ENCODE data around the gene KPNA4.
"Not testable (repeated sequence)": the region's sequence is repeated elsewhere in the genome, so short reads cannot be mapped to it uniquely, and the experiment has no call there.

The KPNA4 gene

DNA sequence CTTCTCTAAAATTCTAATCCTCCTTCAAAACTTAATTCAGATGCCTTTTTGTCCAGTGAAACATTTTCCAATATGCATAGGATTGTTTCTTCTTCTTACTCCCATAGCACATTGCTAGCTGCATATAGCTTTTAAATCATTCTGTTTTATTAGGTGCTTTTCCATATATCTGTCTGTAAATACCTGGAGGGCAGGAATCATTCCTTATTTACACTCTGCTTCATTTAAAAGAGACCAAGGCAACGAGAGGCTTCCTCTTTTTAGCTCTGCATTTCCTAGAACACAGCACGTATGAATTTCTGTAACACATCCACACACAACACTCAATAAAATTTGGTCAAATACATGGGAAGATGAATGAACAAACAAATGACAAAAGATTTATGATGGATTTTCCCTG lies 43.5 kb upstream of the KPNA4 start:
- TF ChIP-seq, protein P1, sequence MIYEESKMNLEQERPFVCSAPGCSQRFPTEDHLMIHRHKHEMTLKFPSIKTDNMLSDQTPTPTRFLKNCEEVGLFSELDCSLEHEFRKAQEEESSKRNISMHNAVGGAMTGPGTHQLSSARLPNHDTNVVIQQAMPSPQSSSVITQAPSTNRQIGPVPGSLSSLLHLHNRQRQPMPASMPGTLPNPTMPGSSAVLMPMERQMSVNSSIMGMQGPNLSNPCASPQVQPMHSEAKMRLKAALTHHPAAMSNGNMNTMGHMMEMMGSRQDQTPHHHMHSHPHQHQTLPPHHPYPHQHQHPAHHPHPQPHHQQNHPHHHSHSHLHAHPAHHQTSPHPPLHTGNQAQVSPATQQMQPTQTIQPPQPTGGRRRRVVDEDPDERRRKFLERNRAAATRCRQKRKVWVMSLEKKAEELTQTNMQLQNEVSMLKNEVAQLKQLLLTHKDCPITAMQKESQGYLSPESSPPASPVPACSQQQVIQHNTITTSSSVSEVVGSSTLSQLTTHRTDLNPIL (CRISPR knock-in tag; IDR thresholded peaks at IDR 0.05; ENCODE audit: low read depth): no peak
- TF ChIP-seq ZFP30 (CRISPR knock-in tag; IDR thresholded peaks at IDR 0.05) (no peak), ZFP3 (CRISPR knock-in tag; IDR thresholded peaks at IDR 0.05) (no peak), ZNF70 (CRISPR knock-in tag; IDR thresholded peaks at IDR 0.05) (no peak), RARB (CRISPR knock-in tag; IDR thresholded peaks at IDR 0.05) (no peak), ZNF565 (CRISPR knock-in tag; conservative IDR thresholded peaks at IDR 0.05; ENCODE audit: low read depth) (no peak), SNAI2 (CRISPR knock-in tag; IDR thresholded peaks at IDR 0.05) (no peak), ESRRG (CRISPR knock-in tag; IDR thresholded peaks at IDR 0.05) (no peak)
- TF ChIP-seq, protein P2, sequence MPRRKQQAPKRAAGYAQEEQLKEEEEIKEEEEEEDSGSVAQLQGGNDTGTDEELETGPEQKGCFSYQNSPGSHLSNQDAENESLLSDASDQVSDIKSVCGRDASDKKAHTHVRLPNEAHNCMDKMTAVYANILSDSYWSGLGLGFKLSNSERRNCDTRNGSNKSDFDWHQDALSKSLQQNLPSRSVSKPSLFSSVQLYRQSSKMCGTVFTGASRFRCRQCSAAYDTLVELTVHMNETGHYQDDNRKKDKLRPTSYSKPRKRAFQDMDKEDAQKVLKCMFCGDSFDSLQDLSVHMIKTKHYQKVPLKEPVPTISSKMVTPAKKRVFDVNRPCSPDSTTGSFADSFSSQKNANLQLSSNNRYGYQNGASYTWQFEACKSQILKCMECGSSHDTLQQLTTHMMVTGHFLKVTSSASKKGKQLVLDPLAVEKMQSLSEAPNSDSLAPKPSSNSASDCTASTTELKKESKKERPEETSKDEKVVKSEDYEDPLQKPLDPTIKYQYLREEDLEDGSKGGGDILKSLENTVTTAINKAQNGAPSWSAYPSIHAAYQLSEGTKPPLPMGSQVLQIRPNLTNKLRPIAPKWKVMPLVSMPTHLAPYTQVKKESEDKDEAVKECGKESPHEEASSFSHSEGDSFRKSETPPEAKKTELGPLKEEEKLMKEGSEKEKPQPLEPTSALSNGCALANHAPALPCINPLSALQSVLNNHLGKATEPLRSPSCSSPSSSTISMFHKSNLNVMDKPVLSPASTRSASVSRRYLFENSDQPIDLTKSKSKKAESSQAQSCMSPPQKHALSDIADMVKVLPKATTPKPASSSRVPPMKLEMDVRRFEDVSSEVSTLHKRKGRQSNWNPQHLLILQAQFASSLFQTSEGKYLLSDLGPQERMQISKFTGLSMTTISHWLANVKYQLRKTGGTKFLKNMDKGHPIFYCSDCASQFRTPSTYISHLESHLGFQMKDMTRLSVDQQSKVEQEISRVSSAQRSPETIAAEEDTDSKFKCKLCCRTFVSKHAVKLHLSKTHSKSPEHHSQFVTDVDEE (CRISPR knock-in tag; IDR thresholded peaks at IDR 0.05): no peak
- TF ChIP-seq, protein P3, sequence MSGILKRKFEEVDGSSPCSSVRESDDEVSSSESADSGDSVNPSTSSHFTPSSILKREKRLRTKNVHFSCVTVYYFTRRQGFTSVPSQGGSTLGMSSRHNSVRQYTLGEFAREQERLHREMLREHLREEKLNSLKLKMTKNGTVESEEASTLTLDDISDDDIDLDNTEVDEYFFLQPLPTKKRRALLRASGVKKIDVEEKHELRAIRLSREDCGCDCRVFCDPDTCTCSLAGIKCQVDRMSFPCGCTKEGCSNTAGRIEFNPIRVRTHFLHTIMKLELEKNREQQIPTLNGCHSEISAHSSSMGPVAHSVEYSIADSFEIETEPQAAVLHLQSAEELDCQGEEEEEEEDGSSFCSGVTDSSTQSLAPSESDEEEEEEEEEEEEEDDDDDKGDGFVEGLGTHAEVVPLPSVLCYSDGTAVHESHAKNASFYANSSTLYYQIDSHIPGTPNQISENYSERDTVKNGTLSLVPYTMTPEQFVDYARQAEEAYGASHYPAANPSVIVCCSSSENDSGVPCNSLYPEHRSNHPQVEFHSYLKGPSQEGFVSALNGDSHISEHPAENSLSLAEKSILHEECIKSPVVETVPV (CRISPR knock-in tag; IDR thresholded peaks at IDR 0.05): no peak

DNA sequence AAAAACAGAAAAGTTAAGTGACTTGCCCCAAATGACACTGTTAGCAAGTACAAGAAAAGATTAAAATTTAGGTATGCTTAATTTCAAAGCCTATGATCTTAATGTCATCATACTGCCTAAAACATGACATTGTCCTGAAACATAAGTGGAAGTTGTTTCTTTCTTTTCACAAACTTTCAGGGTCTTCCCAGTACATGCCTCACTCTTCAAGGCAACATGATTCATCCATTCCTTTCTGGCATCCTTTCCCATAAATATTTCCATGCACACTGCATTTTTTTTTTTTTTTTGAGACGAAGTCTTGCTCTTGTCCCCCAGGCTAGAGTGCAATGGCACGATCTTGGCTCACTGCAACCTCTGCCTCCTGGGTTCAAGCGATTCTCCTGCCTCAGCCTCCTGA lies 42.5 kb upstream of the KPNA4 start:
- TF ChIP-seq ZNF565 (CRISPR knock-in tag; conservative IDR thresholded peaks at IDR 0.05; ENCODE audit: low read depth) (no peak), ZFP30 (CRISPR knock-in tag; IDR thresholded peaks at IDR 0.05) (no peak), ZFP3 (CRISPR knock-in tag; IDR thresholded peaks at IDR 0.05) (no peak), ESRRG (CRISPR knock-in tag; IDR thresholded peaks at IDR 0.05) (no peak), TCF4 (CRISPR knock-in tag; IDR thresholded peaks at IDR 0.05; ENCODE audit: borderline replicate concordance) (no peak), SNAI2 (CRISPR knock-in tag; IDR thresholded peaks at IDR 0.05) (no peak), ARNTL (CRISPR knock-in tag; IDR thresholded peaks at IDR 0.05; ENCODE audit: borderline replicate concordance, low read depth) (no peak), GLIS3 (CRISPR knock-in tag; IDR thresholded peaks at IDR 0.05) (no peak), BACH2 (CRISPR knock-in tag; IDR thresholded peaks at IDR 0.05; ENCODE audit: borderline replicate concordance) (no peak), ZC3H10 (CRISPR knock-in tag; IDR thresholded peaks at IDR 0.05) (no peak), ZNF70 (CRISPR knock-in tag; IDR thresholded peaks at IDR 0.05) (no peak), RARB (CRISPR knock-in tag; IDR thresholded peaks at IDR 0.05) (no peak), TOX (CRISPR knock-in tag; IDR thresholded peaks at IDR 0.05; ENCODE audit: borderline replicate concordance) (no peak)
- TF ChIP-seq, protein P1 (CRISPR knock-in tag; IDR thresholded peaks at IDR 0.05; ENCODE audit: low read depth): no peak
- TF ChIP-seq, protein P4, sequence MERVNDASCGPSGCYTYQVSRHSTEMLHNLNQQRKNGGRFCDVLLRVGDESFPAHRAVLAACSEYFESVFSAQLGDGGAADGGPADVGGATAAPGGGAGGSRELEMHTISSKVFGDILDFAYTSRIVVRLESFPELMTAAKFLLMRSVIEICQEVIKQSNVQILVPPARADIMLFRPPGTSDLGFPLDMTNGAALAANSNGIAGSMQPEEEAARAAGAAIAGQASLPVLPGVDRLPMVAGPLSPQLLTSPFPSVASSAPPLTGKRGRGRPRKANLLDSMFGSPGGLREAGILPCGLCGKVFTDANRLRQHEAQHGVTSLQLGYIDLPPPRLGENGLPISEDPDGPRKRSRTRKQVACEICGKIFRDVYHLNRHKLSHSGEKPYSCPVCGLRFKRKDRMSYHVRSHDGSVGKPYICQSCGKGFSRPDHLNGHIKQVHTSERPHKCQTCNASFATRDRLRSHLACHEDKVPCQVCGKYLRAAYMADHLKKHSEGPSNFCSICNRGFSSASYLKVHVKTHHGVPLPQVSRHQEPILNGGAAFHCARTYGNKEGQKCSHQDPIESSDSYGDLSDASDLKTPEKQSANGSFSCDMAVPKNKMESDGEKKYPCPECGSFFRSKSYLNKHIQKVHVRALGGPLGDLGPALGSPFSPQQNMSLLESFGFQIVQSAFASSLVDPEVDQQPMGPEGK (CRISPR knock-in tag; IDR thresholded peaks at IDR 0.05; ENCODE audit: borderline replicate concordance): no peak
- ATAC-seq: no peak

More for the DNA sequence above, 43.5 kb upstream of the KPNA4 start:
- ATAC-seq: no peak

DNA sequence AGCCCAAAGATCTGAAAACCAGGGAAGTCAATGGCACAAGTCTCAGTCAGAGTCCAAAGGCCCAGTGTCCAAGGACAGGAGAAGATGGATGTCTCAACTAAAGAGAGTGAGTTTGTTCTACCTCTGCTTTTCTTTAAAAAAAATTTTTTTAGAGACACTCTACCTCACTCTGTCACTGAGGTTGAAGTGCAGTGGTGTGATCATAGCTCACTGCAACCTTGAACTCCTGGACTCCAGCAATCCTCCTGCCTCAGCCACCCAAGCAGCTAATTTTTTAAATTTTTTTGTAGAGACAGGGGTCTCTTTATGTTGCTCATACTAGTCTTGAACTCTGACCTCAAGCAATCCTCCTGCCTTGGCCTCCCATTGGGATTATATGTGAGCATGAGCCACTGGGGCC lies 39.9 kb upstream of the KPNA4 start:
- TF ChIP-seq, protein P2 (CRISPR knock-in tag; IDR thresholded peaks at IDR 0.05): no peak
- TF ChIP-seq PPARA (CRISPR knock-in tag; IDR thresholded peaks at IDR 0.05; ENCODE audit: borderline replicate concordance): no peak
- TF ChIP-seq ZNF8 (CRISPR knock-in tag; IDR thresholded peaks at IDR 0.05): no peak
- no peak for TF ChIP-seq CSDC2 (CRISPR knock-in tag; IDR thresholded peaks at IDR 0.05)
- TF ChIP-seq OSR1 (CRISPR knock-in tag; IDR thresholded peaks at IDR 0.05): no peak
- no peak for TF ChIP-seq ZFP3 (CRISPR knock-in tag; IDR thresholded peaks at IDR 0.05)
- TF ChIP-seq GLIS3 (CRISPR knock-in tag; IDR thresholded peaks at IDR 0.05): no peak
- TF ChIP-seq, protein P3 (CRISPR knock-in tag; IDR thresholded peaks at IDR 0.05): no peak
- no peak for TF ChIP-seq TCF4 (CRISPR knock-in tag; IDR thresholded peaks at IDR 0.05; ENCODE audit: borderline replicate concordance)
- TF ChIP-seq ZNF70 (CRISPR knock-in tag; IDR thresholded peaks at IDR 0.05): no peak
- ATAC-seq: no peak

DNA sequence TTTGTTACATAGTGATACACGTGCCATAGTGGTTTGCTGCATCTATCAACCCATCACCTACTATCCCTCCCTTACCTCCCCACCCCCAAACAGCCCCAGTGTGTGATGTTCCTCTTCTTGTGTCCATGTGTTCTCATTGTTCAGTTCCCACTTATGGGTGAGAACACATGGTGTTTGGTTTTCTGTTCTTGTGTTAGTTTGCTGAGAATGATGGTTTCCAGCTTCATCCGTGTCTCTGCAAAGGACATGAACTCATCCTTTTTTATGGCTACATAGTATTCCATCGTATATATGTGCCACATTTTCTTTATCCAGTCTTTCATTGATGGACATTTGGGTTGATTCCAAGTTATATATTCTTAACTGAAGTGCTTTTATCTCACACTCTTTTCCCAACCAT lies 38.5 kb upstream of the KPNA4 start:
- ATAC-seq: not testable (repeated sequence)

Measured in SK-N-SH treated with all-trans-retinoic acid at 6 μM for 48 hours (cell line).